Measurements from ENCODE around the gene CIB2. TPM values are rescaled to one million over a fixed set of nuclear protein-coding genes. Genes with fewer than 3 reads are reported as not detected.
A peak's percentile ranks its signal among the peaks of the same experiment; 100 is the strongest.

CIB2 gene
- total RNA-seq, 1 experiment from 2014 or later: 43.2 TPM

DNA sequence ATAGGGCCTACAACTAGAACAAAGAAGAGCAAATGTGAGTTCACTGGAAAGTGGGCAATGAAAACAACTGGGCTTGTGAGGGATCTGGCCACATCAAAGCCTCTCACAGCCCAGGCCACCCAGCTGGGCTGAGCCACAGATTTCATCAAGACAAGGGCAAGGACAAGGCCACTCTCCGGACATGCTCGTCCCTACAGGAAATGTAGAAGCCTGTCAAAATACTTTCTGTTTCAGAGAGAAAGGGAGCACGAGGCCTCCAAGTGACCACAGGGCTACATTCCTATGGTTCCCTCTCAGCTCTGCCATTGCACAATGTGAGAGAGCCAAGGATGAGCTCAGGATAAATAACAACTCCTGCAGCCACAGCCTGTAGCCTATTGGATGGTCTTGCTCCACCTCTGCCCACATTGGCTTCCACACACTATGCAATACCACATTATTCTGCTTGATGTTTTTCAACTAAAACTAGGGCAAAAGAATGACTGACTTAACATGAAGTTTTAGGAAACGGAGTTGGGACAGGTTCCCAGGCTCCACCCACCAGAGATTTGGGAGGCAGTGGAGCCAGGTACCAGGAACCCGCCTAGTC is 65.9 kb downstream of the CIB2 start:
- H2BK15ac ChIP-seq (ENCODE audit: low read depth, low read length): no peak overlapping the region
- no CpG with 5 or more reads among the region's 5 CpGs for WGBS (ENCODE audit: extremely low coverage, insufficient read length, low lambda C conversion rate)
- no peak overlapping the region for H4K5ac ChIP-seq (ENCODE audit: insufficient read length, low read depth, low read length)
- no peak overlapping the region for H2BK5ac ChIP-seq (ENCODE audit: insufficient read length, low read length)
- DNase-seq: no peak
- H3K56ac ChIP-seq (ENCODE audit: insufficient read length, low read depth, low read length): no peak overlapping the region
- no peak overlapping the region for H3K9ac ChIP-seq (ENCODE audit: extremely low read depth, insufficient read length, low read length)
- no peak overlapping the region for H3K18ac ChIP-seq (ENCODE audit: insufficient read length, low read depth, low read length)
- Mint-ChIP-seq H3K27ac (peak overlapping the region in 1 of 3 experiments; percentile 68; a peak in 2 of 7 replicates), H3K4me3 (no peak overlapping the region), H3K9me3 (no peaks in the 10 kb centered on the region), H3K27me3 (ENCODE audit: low read depth) (no peaks in the 10 kb centered on the region), H3K36me3 (ENCODE audit: insufficient read depth in 1 of 3, low read depth in 3 of 3) (no peaks in the 10 kb centered on the region), H3K4me1 (peaks cover 29 to 58% of the 10 kb centered on the region in 2 experiments)
- peaks cover 3% of the 10 kb centered on the region; the same call in 1 of the 2 replicates for H3K79me2 ChIP-seq (ENCODE audit: insufficient read depth, low read length)
- no peak overlapping the region for H3K4me2 ChIP-seq (ENCODE audit: insufficient read depth, insufficient read length, low read length)
- no peaks in the 10 kb centered on the region for H4K20me1 ChIP-seq (ENCODE audit: control insufficient read depth, insufficient read depth, insufficient read length)
- no peak overlapping the region for H2AK5ac ChIP-seq (ENCODE audit: insufficient read length, low read length)
- no peak overlapping the region for H3T11ph ChIP-seq (ENCODE audit: low read length)
- no peak overlapping the region for H3K27ac ChIP-seq (ENCODE audit: insufficient read length, low read depth, low read length)
- H3K79me1 ChIP-seq (ENCODE audit: insufficient read depth, low read depth, low read length, poor library complexity, severe bottlenecking): peaks cover 2% of the 10 kb centered on the region
- no peak overlapping the region for H4K91ac ChIP-seq (ENCODE audit: insufficient read length, low read depth, low read length)
- H2BK20ac ChIP-seq (ENCODE audit: low read depth, low read length, poor library complexity, severe bottlenecking): no peak overlapping the region
- peaks cover 19% of the 10 kb centered on the region for H3K4me1 ChIP-seq (ENCODE audit: insufficient read depth, low read length)
- no peak overlapping the region for H3K23ac ChIP-seq (ENCODE audit: insufficient read length, low read depth, low read length)
- no peak overlapping the region for H3K14ac ChIP-seq (ENCODE audit: insufficient read depth, low read length)
- H3K27me3 ChIP-seq (ENCODE audit: insufficient read depth, low read length): no peaks in the 10 kb centered on the region
- H2BK120ac ChIP-seq (ENCODE audit: low read depth, low read length, poor library complexity, severe bottlenecking): no peak overlapping the region
- no peak overlapping the region for H4K8ac ChIP-seq (replicated peaks; ENCODE audit: insufficient read length, low read depth, low read length)
- no peaks in the 10 kb centered on the region for H3K23me2 ChIP-seq (ENCODE audit: insufficient read length, low read depth, low read length, poor library complexity, severe bottlenecking)
- TF ChIP-seq, protein P1, sequence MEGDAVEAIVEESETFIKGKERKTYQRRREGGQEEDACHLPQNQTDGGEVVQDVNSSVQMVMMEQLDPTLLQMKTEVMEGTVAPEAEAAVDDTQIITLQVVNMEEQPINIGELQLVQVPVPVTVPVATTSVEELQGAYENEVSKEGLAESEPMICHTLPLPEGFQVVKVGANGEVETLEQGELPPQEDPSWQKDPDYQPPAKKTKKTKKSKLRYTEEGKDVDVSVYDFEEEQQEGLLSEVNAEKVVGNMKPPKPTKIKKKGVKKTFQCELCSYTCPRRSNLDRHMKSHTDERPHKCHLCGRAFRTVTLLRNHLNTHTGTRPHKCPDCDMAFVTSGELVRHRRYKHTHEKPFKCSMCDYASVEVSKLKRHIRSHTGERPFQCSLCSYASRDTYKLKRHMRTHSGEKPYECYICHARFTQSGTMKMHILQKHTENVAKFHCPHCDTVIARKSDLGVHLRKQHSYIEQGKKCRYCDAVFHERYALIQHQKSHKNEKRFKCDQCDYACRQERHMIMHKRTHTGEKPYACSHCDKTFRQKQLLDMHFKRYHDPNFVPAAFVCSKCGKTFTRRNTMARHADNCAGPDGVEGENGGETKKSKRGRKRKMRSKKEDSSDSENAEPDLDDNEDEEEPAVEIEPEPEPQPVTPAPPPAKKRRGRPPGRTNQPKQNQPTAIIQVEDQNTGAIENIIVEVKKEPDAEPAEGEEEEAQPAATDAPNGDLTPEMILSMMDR (conservative IDR thresholded peaks at IDR 0.05): no peak
- no peaks in the 10 kb centered on the region for H3K9me3 ChIP-seq (ENCODE audit: control insufficient read depth, low read depth, low read length)
- H3K4ac ChIP-seq (ENCODE audit: low read depth, low read length): no peak overlapping the region
- no peak overlapping the region for H2AFZ ChIP-seq (ENCODE audit: low read length)
- no peak overlapping the region for H2BK12ac ChIP-seq (ENCODE audit: insufficient read length, low read depth, low read length)
